Type B pancreatic cell (in vitro differentiated cells): ENCODE data around the gene MNX1. TPM values are rescaled to one million over a fixed set of nuclear protein-coding genes. Genes with fewer than 3 reads are reported as not detected.

Experiments used
- DNase-seq: peaks from one replicate; pipeline ENCODE4 v3.0.0; 2021; ENCODE audit warnings: mixed read lengths; ENCODE audit not compliant: unreplicated experiment; ENCODE audit errors: extremely low spot score
- H3K27ac Mint-ChIP-seq: 2 replicates; pipeline ENCODE4 v1.8.0; 2021; ENCODE audit warnings: mild to moderate bottlenecking, mixed read lengths
- H3K27me3 Mint-ChIP-seq: 2 replicates; pipeline ENCODE4 v1.8.0; 2021; ENCODE audit warnings: mixed read lengths
- H3K36me3 Mint-ChIP-seq: 2 replicates; pipeline ENCODE4 v1.8.0; 2021; ENCODE audit warnings: mixed read lengths
- H3K4me1 Mint-ChIP-seq: one replicate; pipeline ENCODE4 v1.8.0; 2021; ENCODE audit warnings: mixed read lengths; ENCODE audit not compliant: unreplicated experiment
- H3K4me3 Mint-ChIP-seq: 2 replicates; pipeline ENCODE4 v1.8.0; 2021; ENCODE audit warnings: mild to moderate bottlenecking, mixed read lengths
- H3K9me3 Mint-ChIP-seq: 2 replicates; pipeline ENCODE4 v1.8.0; 2021; ENCODE audit warnings: mixed read lengths
- total RNA-seq: library from RNA; stranded (reverse); gene quantifications from 2 replicates; pipeline ENCODE4 v1.2.1, GENCODE V29; 2021; ENCODE audit warnings: low replicate concordance
- TF ChIP-seq, protein P1 (sequence below): fragments of 200-600 bp; sonication (generic); conservative IDR thresholded peaks from 2 replicates; pipeline ENCODE4 v1.5.0; 2021; ENCODE audit warnings: antibody characterized with exemption, mild to moderate bottlenecking

Gene MNX1
- total RNA-seq, 1 donor from 2014 or later: 14.9 TPM

- TF ChIP-seq, protein P1, sequence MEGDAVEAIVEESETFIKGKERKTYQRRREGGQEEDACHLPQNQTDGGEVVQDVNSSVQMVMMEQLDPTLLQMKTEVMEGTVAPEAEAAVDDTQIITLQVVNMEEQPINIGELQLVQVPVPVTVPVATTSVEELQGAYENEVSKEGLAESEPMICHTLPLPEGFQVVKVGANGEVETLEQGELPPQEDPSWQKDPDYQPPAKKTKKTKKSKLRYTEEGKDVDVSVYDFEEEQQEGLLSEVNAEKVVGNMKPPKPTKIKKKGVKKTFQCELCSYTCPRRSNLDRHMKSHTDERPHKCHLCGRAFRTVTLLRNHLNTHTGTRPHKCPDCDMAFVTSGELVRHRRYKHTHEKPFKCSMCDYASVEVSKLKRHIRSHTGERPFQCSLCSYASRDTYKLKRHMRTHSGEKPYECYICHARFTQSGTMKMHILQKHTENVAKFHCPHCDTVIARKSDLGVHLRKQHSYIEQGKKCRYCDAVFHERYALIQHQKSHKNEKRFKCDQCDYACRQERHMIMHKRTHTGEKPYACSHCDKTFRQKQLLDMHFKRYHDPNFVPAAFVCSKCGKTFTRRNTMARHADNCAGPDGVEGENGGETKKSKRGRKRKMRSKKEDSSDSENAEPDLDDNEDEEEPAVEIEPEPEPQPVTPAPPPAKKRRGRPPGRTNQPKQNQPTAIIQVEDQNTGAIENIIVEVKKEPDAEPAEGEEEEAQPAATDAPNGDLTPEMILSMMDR: no peak
- H3K36me3 Mint-ChIP-seq: no peaks in the 10 kb centered on the region
- H3K4me3 Mint-ChIP-seq: no peak overlapping the region
- H3K4me1 Mint-ChIP-seq: no peaks in the 10 kb centered on the region
- peaks cover 8% of the 10 kb centered on the region for H3K9me3 Mint-ChIP-seq
- no peak for DNase-seq
- H3K27me3 Mint-ChIP-seq: peaks cover 36% of the 10 kb centered on the region
- H3K27ac Mint-ChIP-seq: no peak overlapping the region
These were observed 45.8 kb upstream of the MNX1 start for GRCh38 chr7:157056246-157056645.

DNA sequence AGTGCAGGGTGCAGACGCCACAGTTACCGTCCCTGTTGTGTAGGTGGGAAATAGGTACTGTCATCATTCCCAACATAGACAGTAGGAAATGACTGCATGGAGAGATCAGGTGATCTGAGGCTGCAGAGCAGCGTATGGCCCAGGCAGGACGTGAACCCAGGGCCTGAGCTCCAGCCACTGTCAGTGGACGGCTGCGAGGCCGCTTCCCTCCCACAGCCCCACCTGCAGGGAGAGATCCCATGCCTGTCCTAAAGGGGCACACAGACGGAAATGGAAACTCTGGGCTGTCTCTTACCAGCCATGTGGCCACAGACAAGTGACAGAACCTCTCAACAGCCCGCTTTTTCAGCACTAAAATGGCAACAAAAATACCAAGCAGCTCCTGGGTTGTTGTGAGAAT, 44.5 kb upstream of the MNX1 start:
- no peaks in the 10 kb centered on the region for H3K4me1 Mint-ChIP-seq
- DNase-seq: peak; percentile 34
- no peaks in the 10 kb centered on the region for H3K36me3 Mint-ChIP-seq
- peaks cover 8% of the 10 kb centered on the region for H3K9me3 Mint-ChIP-seq
- TF ChIP-seq, protein P1: no peak
- H3K4me3 Mint-ChIP-seq: no peak overlapping the region
- no peak overlapping the region for H3K27ac Mint-ChIP-seq
- peaks cover 41% of the 10 kb centered on the region for H3K27me3 Mint-ChIP-seq

- no peaks in the 10 kb centered on the region for H3K36me3 Mint-ChIP-seq
- peaks cover 42% of the 10 kb centered on the region for H3K27me3 Mint-ChIP-seq
- no peak for DNase-seq
- H3K27ac Mint-ChIP-seq: no peak overlapping the region
- TF ChIP-seq, protein P1: no peak
- no peak overlapping the region for H3K4me3 Mint-ChIP-seq
- peaks cover 8% of the 10 kb centered on the region for H3K9me3 Mint-ChIP-seq
- no peaks in the 10 kb centered on the region for H3K4me1 Mint-ChIP-seq
These were observed 42.7 kb upstream of the MNX1 start for GRCh38 chr7:157053118-157053517.

- Mint-ChIP-seq H3K27ac (no peak overlapping the region), H3K36me3 (no peaks in the 10 kb centered on the region), H3K9me3 (no peaks in the 10 kb centered on the region), H3K4me1 (no peaks in the 10 kb centered on the region), H3K4me3 (no peak overlapping the region), H3K27me3 (peaks cover 27% of the 10 kb centered on the region)
- DNase-seq: no peak
- TF ChIP-seq, protein P1: no peak
These were observed 36.7 kb upstream of the MNX1 start for GRCh38 chr7:157047148-157047547.

DNA sequence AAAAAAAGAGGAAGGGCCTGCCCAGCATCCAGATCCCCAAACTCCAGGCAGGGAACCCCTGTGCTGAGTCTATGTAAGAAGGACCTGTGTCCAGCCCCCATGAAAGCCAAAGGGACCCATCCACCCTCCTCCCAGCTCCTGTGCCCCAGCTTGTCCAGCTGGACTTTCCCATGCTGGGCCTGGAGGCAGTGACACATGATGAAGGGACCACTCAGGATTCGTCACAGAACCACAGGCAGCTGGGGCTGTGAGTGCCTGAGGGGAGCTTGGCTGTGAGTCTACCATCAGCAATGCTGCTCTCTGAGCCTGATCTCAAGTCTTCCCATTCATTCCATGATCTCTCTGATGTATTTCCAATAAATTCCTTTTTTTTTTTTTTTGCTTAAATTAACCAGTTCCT, 36.2 kb upstream of the MNX1 start:
- Mint-ChIP-seq H3K27me3 (peaks cover 31% of the 10 kb centered on the region), H3K9me3 (no peaks in the 10 kb centered on the region), H3K36me3 (no peaks in the 10 kb centered on the region), H3K27ac (no peak overlapping the region), H3K4me1 (no peaks in the 10 kb centered on the region), H3K4me3 (no peak overlapping the region)
- TF ChIP-seq, protein P1: no peak
- no peak for DNase-seq
